ENCODE data around the gene ISG20L2. TPM values are rescaled to one million over a fixed set of nuclear protein-coding genes. Genes with fewer than 3 reads are reported as not detected.

The ISG20L2 gene
- total RNA-seq, 1 donor from 2014 or later, result 28.3 TPM

DNA sequence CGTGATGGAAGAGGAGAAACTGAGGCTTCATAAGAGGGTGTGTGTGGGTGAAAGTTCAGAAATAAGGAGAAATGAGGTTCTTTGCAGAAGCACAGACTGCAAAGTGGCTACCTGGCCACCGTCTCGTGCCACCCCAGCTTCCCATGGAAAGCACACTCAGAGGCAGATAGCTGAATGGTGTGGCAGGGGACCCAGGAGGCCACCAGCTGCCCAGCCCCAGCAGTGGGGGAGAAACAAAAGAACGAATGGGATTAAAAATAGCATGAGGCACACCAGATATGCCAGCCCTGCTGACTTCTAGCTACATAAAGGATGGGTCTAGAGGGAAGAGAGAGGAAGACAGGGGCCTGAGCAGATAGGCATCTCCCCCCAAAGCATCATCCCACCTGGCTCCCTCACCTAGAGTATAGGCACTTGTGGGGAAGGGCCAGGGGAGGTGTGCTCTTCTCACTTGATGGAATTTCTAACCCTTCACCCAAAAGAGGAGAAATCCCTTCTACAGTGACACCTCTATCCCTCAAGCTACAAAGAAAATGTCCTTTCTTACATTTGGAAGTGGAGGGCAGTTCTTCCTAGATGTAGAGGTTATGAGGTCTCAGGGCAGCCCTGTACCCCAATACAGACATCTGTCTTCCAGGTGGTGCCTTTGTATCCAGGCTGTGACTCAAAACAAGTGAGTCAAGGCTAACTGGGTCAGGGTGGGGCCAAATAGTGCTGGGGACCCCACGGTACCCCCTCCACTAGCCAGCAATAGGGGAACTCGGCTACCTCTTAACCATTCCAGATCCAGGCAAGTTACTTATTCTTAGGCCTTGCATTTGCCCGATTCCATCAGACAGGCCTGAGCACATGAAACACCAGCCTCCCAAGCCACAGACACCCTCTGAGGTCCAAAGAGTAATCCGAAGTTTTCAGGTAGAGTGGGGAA is 19.4 kb upstream of the ISG20L2 start:
- H3K4me1 ChIP-seq, result peaks cover 47% of the 10 kb centered on the region
- intact Hi-C loops (cut with DNase I), result no loop called here
- peaks cover 14% of the 10 kb centered on the region for H3K36me3 ChIP-seq
- no peaks in the 10 kb centered on the region for H3K9me3 ChIP-seq
- DNase-seq, result no peak
- peak overlapping the region; percentile 96 for H3K4me3 ChIP-seq
- no peak for ATAC-seq
- H3K27ac ChIP-seq, result peak overlapping the region; percentile 98
- H3K27me3 ChIP-seq, result no peaks in the 10 kb centered on the region
- TF ChIP-seq, protein P1, sequence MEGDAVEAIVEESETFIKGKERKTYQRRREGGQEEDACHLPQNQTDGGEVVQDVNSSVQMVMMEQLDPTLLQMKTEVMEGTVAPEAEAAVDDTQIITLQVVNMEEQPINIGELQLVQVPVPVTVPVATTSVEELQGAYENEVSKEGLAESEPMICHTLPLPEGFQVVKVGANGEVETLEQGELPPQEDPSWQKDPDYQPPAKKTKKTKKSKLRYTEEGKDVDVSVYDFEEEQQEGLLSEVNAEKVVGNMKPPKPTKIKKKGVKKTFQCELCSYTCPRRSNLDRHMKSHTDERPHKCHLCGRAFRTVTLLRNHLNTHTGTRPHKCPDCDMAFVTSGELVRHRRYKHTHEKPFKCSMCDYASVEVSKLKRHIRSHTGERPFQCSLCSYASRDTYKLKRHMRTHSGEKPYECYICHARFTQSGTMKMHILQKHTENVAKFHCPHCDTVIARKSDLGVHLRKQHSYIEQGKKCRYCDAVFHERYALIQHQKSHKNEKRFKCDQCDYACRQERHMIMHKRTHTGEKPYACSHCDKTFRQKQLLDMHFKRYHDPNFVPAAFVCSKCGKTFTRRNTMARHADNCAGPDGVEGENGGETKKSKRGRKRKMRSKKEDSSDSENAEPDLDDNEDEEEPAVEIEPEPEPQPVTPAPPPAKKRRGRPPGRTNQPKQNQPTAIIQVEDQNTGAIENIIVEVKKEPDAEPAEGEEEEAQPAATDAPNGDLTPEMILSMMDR (IDR thresholded peaks at IDR 0.05), result no peak

DNA sequence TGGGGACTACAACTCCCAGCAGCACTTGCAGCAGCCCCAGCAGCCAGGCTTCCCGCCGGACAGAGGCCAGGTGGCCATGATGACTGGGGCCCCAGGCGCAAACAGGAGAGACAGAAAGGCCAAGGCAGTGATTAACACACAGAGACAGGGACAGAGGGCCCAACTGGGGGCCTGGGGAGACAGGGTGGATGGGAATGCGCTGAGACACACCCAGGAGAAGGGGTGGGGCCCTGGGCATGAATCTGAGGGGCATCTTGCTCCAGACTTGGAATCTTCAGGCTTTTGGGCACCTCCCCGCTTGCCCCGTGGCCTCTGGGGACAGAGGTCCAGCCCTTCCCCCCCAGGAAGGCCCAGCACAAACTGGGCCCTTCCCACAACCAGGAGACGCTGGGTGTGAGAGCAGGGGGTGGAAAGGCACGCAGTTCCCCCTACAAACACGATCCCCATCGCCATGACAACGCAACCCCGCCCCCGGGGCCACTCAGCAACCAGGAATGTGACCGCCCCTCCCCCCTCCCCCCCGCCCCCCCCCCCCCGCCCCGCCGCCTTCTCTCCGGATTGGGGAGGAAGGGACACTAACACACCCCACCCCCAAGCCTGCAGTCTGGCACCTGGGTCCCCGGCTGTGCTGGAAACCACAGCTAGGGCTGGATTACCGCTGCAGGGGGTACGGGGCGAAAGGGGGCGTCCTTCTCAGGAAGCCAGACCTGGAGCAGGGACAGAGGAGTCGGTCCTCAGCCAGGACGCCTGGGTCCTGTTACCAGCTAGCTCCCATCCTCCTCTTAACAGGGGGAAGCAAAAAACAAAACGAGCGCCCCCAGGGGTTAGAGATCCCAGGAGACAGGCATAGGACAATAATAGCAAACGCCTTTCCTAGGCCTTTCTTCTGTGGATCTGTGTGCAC is 18.4 kb upstream of the ISG20L2 start:
- peak; percentile 95 for DNase-seq
- peak overlapping the region; percentile 98 for H3K27ac ChIP-seq
- H3K4me1 ChIP-seq, result peaks cover 40% of the 10 kb centered on the region
- H3K36me3 ChIP-seq, result peaks cover 22% of the 10 kb centered on the region
- H3K27me3 ChIP-seq, result no peaks in the 10 kb centered on the region
- H3K4me3 ChIP-seq, result peak overlapping the region; percentile 96
- peak; percentile 68 for ATAC-seq
- TF ChIP-seq, protein P1 (IDR thresholded peaks at IDR 0.05), result peak; percentile 14
- intact Hi-C loops (cut with DNase I), result no loop called here
- H3K9me3 ChIP-seq, result no peaks in the 10 kb centered on the region

DNA sequence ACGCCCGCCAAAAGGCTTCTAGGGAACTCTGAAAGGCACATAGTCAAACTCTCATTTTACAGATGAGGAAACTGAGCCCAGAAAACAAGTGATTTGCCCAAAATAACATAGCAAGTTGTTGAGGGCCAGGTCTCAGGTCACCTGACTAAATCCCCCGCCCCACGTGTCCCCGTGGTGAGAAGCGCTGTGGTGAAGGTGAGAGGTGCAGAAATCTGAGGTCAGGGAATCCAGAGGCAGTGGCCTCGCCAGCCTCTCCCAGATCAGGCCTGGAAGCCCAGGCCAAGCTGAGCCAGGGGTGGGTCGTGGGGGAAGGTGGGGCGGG is 17.8 kb upstream of the ISG20L2 start:
- no peak for ATAC-seq
- intact Hi-C loops (cut with DNase I), result no loop called here
- Histone ChIP-seq H3K4me3 (peak overlapping the region; percentile 96), H3K36me3 (peaks cover 25% of the 10 kb centered on the region), H3K27me3 (no peaks in the 10 kb centered on the region), H3K9me3 (no peaks in the 10 kb centered on the region), H3K4me1 (peaks cover 45% of the 10 kb centered on the region), H3K27ac (peak overlapping the region; percentile 98)
- TF ChIP-seq, protein P1 (IDR thresholded peaks at IDR 0.05), result no peak
- DNase-seq, result no peak

DNA sequence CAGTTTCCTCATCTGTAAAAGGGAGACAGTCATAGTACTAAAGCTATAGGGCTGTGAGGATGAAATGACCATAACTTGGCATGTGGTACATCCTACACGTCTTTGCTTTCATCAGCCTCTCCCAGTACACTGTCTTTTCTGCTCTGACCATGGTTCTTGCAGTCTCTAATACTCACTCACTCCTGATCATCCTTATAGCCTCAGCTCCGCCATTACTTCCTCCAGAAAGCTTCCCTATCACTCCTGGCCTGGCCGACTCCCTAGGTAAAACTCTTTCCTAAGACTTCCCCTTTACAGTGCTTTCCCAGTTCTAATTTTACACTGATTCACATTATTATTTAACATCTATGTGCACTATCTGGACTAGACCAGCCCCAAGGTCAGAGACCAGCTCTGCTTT is 17.3 kb upstream of the ISG20L2 start:
- H3K4me3 ChIP-seq, result peak overlapping the region; percentile 96
- no peaks in the 10 kb centered on the region for H3K9me3 ChIP-seq
- H3K36me3 ChIP-seq, result peaks cover 25% of the 10 kb centered on the region
- DNase-seq (no peak), ATAC-seq (no peak)
- intact Hi-C loops (cut with DNase I), result no loop called here
- H3K27me3 ChIP-seq, result no peaks in the 10 kb centered on the region
- H3K27ac ChIP-seq, result peak overlapping the region; percentile 98
- H3K4me1 ChIP-seq, result peaks cover 45% of the 10 kb centered on the region
- TF ChIP-seq, protein P1 (IDR thresholded peaks at IDR 0.05), result no peak

DNA sequence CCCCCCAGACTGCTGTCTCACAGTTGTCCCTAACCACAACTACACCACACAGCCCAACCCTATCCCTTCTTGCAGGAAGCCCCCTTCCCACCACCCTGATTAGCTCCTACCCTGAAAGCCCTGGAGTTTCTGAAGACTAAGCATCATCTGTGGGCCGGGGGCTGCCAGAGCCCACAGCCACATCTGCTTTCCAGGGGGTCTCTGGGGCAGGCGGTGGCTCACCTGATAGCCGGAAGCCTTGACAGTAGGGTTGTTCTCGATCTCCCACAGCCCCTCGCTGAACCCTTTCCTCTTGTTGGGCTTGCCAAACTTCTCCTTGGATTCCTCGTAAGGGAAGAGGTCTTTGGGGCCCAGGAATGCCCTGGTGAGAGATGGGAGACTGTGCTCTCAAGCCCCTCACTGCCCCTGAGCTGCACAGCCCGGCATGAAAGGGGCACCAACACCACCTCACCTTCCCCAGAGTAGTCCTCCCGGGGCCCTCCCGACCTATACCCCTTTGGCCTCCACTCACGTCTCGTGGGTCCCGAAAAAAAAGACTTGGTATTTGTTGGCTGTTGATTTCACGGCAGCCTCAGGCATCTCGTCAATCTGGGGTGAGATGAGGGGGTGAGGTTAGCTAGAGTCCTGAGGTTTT is 16.3 kb upstream of the ISG20L2 start:
- Histone ChIP-seq H3K27ac (peak overlapping the region; percentile 31), H3K27me3 (no peaks in the 10 kb centered on the region), H3K4me3 (no peak overlapping the region), H3K4me1 (peaks cover 44% of the 10 kb centered on the region), H3K36me3 (peaks cover 25% of the 10 kb centered on the region), H3K9me3 (no peaks in the 10 kb centered on the region)
- no peak for ATAC-seq
- DNase-seq, result no peak
- TF ChIP-seq, protein P1 (IDR thresholded peaks at IDR 0.05), result no peak
- intact Hi-C loops (cut with DNase I), result no loop called here
